Middle frontal gyrus (tissue), 1 donor: Measurements from ENCODE around the gene SPRED1.

Source experiments
- DNase-seq: peaks from one replicate; pipeline ENCODE4 v3.0.0-alpha.2; 2015; ENCODE audit warnings: low spot score; ENCODE audit errors: extremely low spot score

Gene SPRED1

GRCh38 chr15:38252481-38253350 is at the start of gene SPRED1:
Gene SPRED1 (plus strand): TSS chr15:38252836. CDS start chr15:38253186, 350 bp downstream.
- no peak for DNase-seq

GRCh38 chr15:38205526-38206272 is 46.9 kb upstream of the SPRED1 start:
- DNase-seq = no peak

GRCh38 chr15:38207621-38208020 is 45.0 kb upstream of the SPRED1 start:
- DNase-seq = no peak

- DNase-seq = no peak
Observed at GRCh38 chr15:38208206-38208605, 44.4 kb upstream of the SPRED1 start.

- DNase-seq = no peak
Observed at GRCh38 chr15:38208779-38209178, 43.9 kb upstream of the SPRED1 start.

GRCh38 chr15:38211249-38211648 is 41.4 kb upstream of the SPRED1 start:
- DNase-seq = no peak

GRCh38 chr15:38211811-38212210 is 40.8 kb upstream of the SPRED1 start:
- no peak for DNase-seq

- DNase-seq = no peak
Observed at GRCh38 chr15:38212729-38213351, 39.8 kb upstream of the SPRED1 start.

GRCh38 chr15:38213356-38213755 is 39.3 kb upstream of the SPRED1 start:
- DNase-seq = no peak

GRCh38 chr15:38215707-38216106 is 36.9 kb upstream of the SPRED1 start:
- DNase-seq = no peak

GRCh38 chr15:38216763-38217162 is 35.9 kb upstream of the SPRED1 start:
- DNase-seq = no peak

GRCh38 chr15:38217191-38217595 is 35.4 kb upstream of the SPRED1 start:
- no peak for DNase-seq

GRCh38 chr15:38217788-38218609 is 34.6 kb upstream of the SPRED1 start:
- no peak for DNase-seq

- DNase-seq = no peak
Observed at GRCh38 chr15:38220606-38221273, 31.9 kb upstream of the SPRED1 start.

- no peak for DNase-seq
Observed at GRCh38 chr15:38224486-38224885, 28.1 kb upstream of the SPRED1 start.

GRCh38 chr15:38225381-38225780 is 27.3 kb upstream of the SPRED1 start:
- no peak for DNase-seq

GRCh38 chr15:38226608-38227266 is 25.9 kb upstream of the SPRED1 start:
- peak; percentile 79 for DNase-seq

- no peak for DNase-seq
Observed at GRCh38 chr15:38227941-38228340, 24.7 kb upstream of the SPRED1 start.

- no peak for DNase-seq
Observed at GRCh38 chr15:38228618-38229017, 24.0 kb upstream of the SPRED1 start.

GRCh38 chr15:38229705-38230310 is 22.8 kb upstream of the SPRED1 start:
- no peak for DNase-seq
